GM06990 (cell line): ENCODE results near the gene CCDC188.

ENCODE experiments used
- DNase-seq: peaks from one replicate; pipeline ENCODE4 v3.0.0-alpha.2; 2011; ENCODE audit not compliant: insufficient read length; ENCODE audit errors: extremely low read depth
- H3K27me3 ChIP-seq: replicated peaks from 2 replicates; pipeline ENCODE4 v1.6.0; 2011; ENCODE audit warnings: low read length; ENCODE audit not compliant: control insufficient read depth, insufficient read depth
- H3K36me3 ChIP-seq: 2 replicates; pipeline ENCODE4 v1.5.1; 2011; ENCODE audit warnings: low read length; ENCODE audit not compliant: control insufficient read depth, insufficient read depth
- H3K4me3 ChIP-seq: replicated peaks from 2 replicates; pipeline ENCODE4 v1.5.1; 2011; ENCODE audit warnings: low read depth, mild to moderate bottlenecking, control low read depth, low read length
- TF ChIP-seq, protein P1 (sequence below): IDR thresholded peaks from 2 replicates; pipeline ENCODE4 v1.5.1; 2011; ENCODE audit warnings: low read length, control low read depth, mild to moderate bottlenecking, inconsistent platforms; ENCODE audit not compliant: insufficient read depth, poor library complexity, severe bottlenecking

Gene CCDC188

DNA sequence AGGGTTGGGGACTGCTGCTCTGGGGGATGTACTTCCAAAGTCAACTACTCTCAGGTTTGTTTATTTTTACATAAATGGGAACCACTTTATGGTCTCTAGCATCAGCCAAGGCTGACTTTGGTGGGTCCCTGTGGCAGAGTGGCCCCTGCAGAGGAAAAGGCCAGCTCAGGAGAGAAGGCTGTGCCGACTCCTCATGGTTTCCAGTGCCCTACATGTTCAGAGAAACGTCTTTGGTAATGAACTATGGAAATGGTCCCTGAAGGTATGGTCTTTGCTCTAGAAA, 22.3 kb downstream of the CCDC188 start:
- TF ChIP-seq, protein P1, sequence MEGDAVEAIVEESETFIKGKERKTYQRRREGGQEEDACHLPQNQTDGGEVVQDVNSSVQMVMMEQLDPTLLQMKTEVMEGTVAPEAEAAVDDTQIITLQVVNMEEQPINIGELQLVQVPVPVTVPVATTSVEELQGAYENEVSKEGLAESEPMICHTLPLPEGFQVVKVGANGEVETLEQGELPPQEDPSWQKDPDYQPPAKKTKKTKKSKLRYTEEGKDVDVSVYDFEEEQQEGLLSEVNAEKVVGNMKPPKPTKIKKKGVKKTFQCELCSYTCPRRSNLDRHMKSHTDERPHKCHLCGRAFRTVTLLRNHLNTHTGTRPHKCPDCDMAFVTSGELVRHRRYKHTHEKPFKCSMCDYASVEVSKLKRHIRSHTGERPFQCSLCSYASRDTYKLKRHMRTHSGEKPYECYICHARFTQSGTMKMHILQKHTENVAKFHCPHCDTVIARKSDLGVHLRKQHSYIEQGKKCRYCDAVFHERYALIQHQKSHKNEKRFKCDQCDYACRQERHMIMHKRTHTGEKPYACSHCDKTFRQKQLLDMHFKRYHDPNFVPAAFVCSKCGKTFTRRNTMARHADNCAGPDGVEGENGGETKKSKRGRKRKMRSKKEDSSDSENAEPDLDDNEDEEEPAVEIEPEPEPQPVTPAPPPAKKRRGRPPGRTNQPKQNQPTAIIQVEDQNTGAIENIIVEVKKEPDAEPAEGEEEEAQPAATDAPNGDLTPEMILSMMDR: no peak
- no peak for DNase-seq
- Histone ChIP-seq H3K4me3 (no peak overlapping the region), H3K36me3 (peaks cover 21% of the 10 kb centered on the region), H3K27me3 (no peaks in the 10 kb centered on the region)

DNA sequence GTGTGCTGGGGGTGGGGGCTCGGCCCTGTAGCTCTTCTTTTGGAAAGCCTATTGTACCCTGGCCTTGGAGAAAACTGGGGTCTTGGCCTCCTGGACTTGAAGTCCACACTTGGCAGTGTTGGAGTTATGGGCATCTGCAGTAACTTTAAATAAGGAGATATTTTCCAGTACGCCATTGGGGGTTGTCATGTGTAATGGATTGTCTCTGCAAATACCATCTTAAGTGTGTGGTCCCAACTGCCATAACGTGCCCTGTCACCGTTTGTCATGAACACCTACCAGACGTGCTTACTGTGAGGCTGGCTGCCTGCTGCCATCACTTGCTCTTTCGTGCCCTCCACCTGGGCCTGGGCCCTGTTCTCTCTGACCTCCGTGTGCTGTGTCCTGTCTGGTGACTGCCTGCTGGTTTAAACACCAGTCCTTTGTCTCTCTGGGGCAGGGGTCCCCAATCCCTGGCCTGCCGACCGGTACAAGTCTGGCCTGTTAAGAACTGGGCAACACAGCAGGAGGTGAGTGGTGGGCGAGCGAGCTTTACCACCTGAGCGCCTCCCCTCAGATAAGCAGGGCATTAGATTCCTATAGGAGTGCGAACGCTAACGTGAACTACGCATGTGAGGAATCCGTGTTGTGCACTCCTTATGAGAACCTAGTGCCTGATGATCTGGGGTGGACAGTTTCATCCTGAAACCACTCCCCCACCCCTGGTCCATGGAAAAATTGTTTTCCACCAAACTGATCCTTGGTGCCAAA, 22.8 kb downstream of the CCDC188 start:
- TF ChIP-seq, protein P1: no peak
- Histone ChIP-seq H3K4me3 (no peak overlapping the region), H3K36me3 (peaks cover 24% of the 10 kb centered on the region), H3K27me3 (no peaks in the 10 kb centered on the region)
- no peak for DNase-seq

DNA sequence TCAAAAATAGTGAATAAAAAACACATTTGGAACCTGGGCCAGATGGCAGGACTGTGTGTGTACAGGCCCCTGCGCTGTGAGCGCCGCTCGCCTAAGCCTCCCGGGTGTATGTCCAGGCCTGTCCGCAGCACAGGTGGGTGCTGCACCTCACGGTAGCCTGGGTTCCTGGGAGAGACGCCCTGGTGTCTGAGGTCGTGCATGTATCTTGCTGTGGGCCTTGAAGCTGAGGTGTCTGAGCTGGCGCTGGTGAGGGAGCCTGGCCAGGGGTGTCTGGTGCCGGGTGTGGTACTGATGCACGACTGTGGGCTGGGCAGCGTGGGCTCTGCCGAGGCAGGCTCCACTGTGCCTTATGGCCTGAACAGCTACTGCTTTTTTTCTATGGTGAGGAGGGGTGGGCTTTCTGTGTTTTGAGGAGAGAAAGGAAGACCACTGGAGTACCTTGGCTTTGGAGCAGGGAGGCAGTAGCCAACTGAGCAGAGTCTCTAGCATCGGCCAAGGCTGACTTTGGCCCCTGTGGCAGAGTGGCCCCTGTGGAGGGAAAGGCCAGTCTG, 23.5 kb downstream of the CCDC188 start:
- H3K4me3 ChIP-seq: no peak overlapping the region
- H3K27me3 ChIP-seq: no peaks in the 10 kb centered on the region
- H3K36me3 ChIP-seq: peaks cover 24% of the 10 kb centered on the region
- TF ChIP-seq, protein P1: no peak
- DNase-seq: no peak

DNA sequence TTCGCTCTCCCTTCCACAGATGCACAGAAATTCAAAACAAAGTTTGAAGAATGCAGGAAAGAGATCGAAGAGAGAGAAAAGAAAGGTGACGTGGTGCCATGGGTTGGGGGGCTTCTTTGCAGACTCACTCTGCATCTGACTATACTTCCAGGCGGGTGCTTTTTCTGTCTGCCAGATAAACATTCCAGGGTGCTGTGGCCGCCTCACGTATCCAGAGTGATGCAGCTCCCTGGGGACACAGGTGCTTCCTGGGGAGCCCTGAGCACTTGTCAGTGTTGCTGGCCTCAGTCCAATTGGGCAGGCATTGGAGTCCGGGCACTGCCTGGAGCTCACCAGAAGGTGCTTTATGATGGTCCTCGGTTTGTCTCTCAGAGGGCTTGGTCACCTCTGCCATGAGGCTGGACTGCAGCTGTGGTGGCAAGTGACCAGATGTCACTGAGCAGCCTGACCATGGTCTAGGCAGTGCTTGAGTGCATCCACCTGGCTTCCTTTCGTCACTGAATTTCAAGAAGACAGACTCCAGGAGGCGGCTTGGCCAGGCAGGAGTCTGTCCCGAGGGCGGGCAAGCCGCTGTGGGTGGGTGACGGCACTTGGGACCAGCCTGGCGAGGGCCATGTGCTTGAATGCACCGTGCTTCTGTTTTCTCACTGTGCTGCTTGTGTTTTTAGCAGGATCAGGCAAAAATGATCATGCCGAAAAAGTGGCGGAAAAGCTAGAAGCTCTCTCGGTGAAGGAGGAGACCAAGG, 24.4 kb downstream of the CCDC188 start:
- Histone ChIP-seq H3K27me3 (no peaks in the 10 kb centered on the region), H3K36me3 (peaks cover 29% of the 10 kb centered on the region), H3K4me3 (no peak overlapping the region)
- no peak for DNase-seq
- TF ChIP-seq, protein P1: no peak

DNA sequence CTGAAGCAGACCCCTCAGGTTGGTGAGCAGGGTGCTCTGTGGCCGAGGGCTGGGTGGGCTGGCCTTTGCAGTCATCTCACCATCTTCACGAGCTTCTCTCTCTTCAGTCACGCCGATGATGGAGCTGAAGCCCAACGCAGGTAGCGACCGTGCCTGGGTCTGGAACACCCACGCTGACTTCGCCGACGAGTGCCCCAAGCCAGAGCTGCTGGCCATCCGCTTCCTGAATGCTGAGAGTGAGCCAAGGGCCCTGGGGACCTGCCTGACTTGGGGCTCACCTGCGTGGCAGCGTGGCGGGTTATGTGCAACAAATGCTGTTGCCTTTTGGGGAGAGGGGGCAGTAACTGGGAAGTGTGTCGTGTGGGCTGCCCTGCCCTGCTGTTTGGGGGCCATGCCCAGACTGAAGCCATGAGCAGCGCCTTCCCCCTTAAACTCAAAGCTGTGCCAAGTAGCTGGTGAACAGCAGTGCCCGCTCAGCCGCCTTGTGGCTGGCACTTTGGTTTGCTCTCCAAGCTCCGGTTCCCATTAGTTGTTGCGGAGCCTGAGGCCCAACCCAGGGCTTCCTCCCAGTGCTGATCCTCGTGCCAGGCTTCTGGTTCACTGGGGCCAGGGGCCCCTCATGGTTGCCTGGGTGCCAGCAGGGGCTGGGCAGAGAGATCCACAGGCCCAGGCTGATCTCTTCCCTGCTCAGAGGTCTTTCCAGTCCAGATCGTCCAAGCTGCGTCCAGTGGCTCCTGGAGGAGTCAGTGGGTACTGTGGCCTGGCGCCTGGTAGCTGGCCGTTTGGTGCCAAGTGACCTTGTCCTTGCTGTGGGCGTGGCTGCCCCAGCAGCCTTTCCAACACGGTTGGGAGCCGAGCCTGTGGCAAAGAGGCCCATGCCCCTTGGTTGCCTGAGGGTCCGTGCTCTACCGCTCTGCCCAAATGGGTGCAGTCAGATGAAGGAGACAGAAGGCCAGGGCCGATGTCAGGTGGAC, 25.4 kb downstream of the CCDC188 start:
- no peaks in the 10 kb centered on the region for H3K27me3 ChIP-seq
- H3K4me3 ChIP-seq: no peak overlapping the region
- H3K36me3 ChIP-seq: peaks cover 34% of the 10 kb centered on the region
- DNase-seq: no peak
- TF ChIP-seq, protein P1: no peak
